IPS-18c (cell line): ENCODE measurements around the gene OR52N1.

Experiments
- H3K4me3 ChIP-seq: 2 replicates; pipeline ENCODE4 v1.7.0; 2013; ENCODE audit warnings: low read depth, mild to moderate bottlenecking, low read length, moderate library complexity; ENCODE audit not compliant: insufficient read depth
- H3K9me3 ChIP-seq: one replicate; pipeline ENCODE4 v1.6.1; 2013; ENCODE audit warnings: mild to moderate bottlenecking, low read length, moderate library complexity; ENCODE audit not compliant: control insufficient read depth, insufficient read depth

OR52N1 gene

GRCh38 chr11:5791165-5791564, at the start of gene OR52N1:
Gene OR52N1, minus strand, starts transcription at chr11:5791265. Its CDS starts 2,449 bp downstream, at chr11:5788816.
- no peak within 1 kb of the TSS for H3K4me3 ChIP-seq
- no peaks in the 10 kb centered on the region for H3K9me3 ChIP-seq

GRCh38 chr11:5837695-5838094, 46.6 kb upstream of the OR52N1 start:
- Histone ChIP-seq H3K4me3 (no peak overlapping the region), H3K9me3 (no peaks in the 10 kb centered on the region)

GRCh38 chr11:5833446-5833845, 42.4 kb upstream of the OR52N1 start:
- Histone ChIP-seq H3K4me3 (no peak overlapping the region), H3K9me3 (no peaks in the 10 kb centered on the region)

GRCh38 chr11:5831196-5831829, 40.2 kb upstream of the OR52N1 start:
- H3K9me3 ChIP-seq = peaks cover 3% of the 10 kb centered on the region
- no peak overlapping the region for H3K4me3 ChIP-seq

- H3K4me3 ChIP-seq = no peak overlapping the region
- no peaks in the 10 kb centered on the region for H3K9me3 ChIP-seq
Measured at GRCh38 chr11:5818245-5818886, 27.3 kb upstream of the OR52N1 start.

GRCh38 chr11:5815534-5815933, 24.5 kb upstream of the OR52N1 start:
- Histone ChIP-seq H3K4me3 (no peak overlapping the region), H3K9me3 (no peaks in the 10 kb centered on the region)

- Histone ChIP-seq H3K4me3 (no peak overlapping the region), H3K9me3 (no peaks in the 10 kb centered on the region)
Measured at GRCh38 chr11:5809905-5810795, 19.1 kb upstream of the OR52N1 start.

GRCh38 chr11:5809122-5809519, 18.1 kb upstream of the OR52N1 start:
- H3K9me3 ChIP-seq = no peaks in the 10 kb centered on the region
- peak overlapping the region; percentile 64; the same call in 1 of the 2 replicates for H3K4me3 ChIP-seq

GRCh38 chr11:5808500-5809121, 17.5 kb upstream of the OR52N1 start, which contains the start of gene OR52N2:
Gene OR52N2, plus strand, starts transcription at chr11:5808924. Its CDS starts 11,412 bp downstream, at chr11:5820336.
- H3K4me3 ChIP-seq = peak within 1 kb of the TSS; percentile 64
- H3K9me3 ChIP-seq = no peaks in the 10 kb centered on the region

- Histone ChIP-seq H3K9me3 (no peaks in the 10 kb centered on the region), H3K4me3 (no peak overlapping the region)
Measured at GRCh38 chr11:5807580-5807979, 16.5 kb upstream of the OR52N1 start.

GRCh38 chr11:5803982-5804381, 12.9 kb upstream of the OR52N1 start:
- H3K9me3 ChIP-seq = no peaks in the 10 kb centered on the region
- no peak overlapping the region for H3K4me3 ChIP-seq

GRCh38 chr11:5796541-5796940, 5.5 kb upstream of the OR52N1 start:
- H3K9me3 ChIP-seq = no peaks in the 10 kb centered on the region
- H3K4me3 ChIP-seq = no peak overlapping the region

GRCh38 chr11:5783255-5783654, 7.8 kb downstream of the OR52N1 start, which contains the start of gene OR52N5:
Gene OR52N5, minus strand, starts transcription at chr11:5783355. Its CDS starts 4,721 bp downstream, at chr11:5778634.
- no peak within 1 kb of the TSS for H3K4me3 ChIP-seq
- H3K9me3 ChIP-seq = no peaks in the 10 kb centered on the region

GRCh38 chr11:5767056-5767455, 24.0 kb downstream of the OR52N1 start:
- no peaks in the 10 kb centered on the region for H3K9me3 ChIP-seq
- no peak overlapping the region for H3K4me3 ChIP-seq

GRCh38 chr11:5753943-5754342, 37.1 kb downstream of the OR52N1 start, which contains the start of gene OR52N4:
Gene OR52N4, plus strand, starts transcription at chr11:5754243. Its CDS starts 498 bp downstream, at chr11:5754741.
- Histone ChIP-seq H3K9me3 (no peaks in the 10 kb centered on the region), H3K4me3 (no peak within 1 kb of the TSS)

GRCh38 chr11:5749836-5750235, 41.2 kb downstream of the OR52N1 start:
- Histone ChIP-seq H3K4me3 (no peak overlapping the region), H3K9me3 (no peaks in the 10 kb centered on the region)

- no peak overlapping the region for H3K4me3 ChIP-seq
- no peaks in the 10 kb centered on the region for H3K9me3 ChIP-seq
Measured at GRCh38 chr11:5746614-5747013, 44.5 kb downstream of the OR52N1 start.
